GDM1 (cell line): ENCODE measurements around the gene OR2AG1.
"Not testable (repeated sequence)": the region's sequence is repeated elsewhere in the genome, so short reads cannot be mapped to it uniquely, and the experiment has no call there.

Source experiments
- DNase-seq: peaks from one replicate; lab custom pipeline; 2025; lab: John Stamatoyannopoulos, UW

Gene OR2AG1

DNA sequence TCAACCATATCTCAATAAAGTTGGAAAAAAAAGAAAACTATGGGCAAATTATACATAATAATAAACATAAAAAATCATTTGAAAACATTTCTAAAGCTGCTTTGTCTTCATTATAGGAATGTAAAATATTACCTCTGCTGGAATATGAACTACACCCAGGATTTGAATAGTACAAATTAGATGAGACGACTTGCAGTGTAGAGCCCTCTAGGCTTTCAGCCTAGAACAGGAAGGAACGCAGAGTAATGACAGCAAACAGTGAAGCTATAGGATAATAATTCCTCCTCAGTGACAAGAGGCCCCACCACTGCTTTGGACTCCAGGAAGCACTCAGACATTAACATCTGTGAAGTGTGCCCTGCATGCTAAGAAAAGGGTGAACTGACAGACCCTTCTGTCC lies 7.7 kb downstream of the OR2AG1 start:
- no peak for DNase-seq

DNA sequence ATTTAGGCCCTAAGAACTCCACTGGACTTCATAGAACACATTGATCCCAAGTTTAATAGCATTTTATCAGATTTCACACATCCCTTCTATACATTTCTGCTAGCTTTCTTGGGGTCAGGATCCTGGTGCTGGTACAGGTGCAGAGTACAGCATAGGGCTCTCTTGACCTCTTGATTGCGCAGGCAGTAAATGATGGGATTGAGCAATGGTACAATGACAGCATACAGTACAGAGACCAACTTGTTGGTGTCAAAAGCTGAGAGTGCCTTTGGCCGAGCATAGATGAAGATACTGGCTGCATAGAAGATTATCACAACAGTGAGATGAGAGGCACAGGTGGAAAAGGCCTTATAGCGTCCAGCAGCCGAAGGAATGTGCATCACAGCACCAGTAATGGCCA lies 11.8 kb downstream of the OR2AG1 start:
- DNase-seq: no peak

DNA sequence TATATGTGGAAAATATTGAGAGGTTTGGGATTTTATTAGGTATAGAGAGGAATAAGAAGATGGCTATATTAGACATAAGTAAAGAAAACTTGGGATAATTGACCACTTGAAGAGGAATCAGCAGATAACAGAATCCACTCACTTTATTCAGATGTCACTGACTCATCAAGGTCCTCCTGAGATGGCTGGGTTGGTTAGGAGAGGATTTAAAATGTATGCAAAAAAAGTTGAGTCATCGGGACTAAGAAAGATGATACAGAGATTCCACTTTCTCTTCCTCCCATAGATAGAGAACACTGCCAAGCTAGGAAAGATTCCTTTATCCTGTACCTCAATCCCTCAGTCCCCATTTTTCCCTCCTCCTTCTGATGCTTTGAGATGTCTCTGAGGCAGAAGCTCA lies 16.6 kb downstream of the OR2AG1 start, which contains the start of gene OR6A2:
OR6A2 (minus strand) TSS at position 288 of the 400 bp plus-strand sequence. CDS start 3,981 bp downstream, outside the sequence.
- DNase-seq: no peak

DNA sequence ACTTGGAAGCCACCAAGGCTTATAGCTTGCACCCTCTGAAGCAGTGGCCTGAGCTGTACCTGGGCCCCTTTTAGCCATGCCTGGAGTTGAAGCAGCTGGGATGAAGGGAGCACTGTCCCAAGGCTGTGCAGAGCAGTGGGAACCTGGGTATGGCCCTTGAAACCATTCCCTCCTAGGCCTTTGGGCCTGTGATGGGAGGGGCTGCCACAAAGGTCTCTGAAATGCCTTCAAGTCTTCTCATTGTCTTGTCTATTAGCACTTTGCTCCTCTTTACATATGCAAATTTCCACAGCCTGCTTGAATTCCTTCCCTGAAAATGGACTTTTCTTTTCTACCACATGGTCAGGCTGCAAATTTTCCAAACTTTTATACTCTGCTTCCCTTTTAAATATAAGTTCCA lies 18.3 kb downstream of the OR2AG1 start:
- DNase-seq: not testable (repeated sequence)

DNA sequence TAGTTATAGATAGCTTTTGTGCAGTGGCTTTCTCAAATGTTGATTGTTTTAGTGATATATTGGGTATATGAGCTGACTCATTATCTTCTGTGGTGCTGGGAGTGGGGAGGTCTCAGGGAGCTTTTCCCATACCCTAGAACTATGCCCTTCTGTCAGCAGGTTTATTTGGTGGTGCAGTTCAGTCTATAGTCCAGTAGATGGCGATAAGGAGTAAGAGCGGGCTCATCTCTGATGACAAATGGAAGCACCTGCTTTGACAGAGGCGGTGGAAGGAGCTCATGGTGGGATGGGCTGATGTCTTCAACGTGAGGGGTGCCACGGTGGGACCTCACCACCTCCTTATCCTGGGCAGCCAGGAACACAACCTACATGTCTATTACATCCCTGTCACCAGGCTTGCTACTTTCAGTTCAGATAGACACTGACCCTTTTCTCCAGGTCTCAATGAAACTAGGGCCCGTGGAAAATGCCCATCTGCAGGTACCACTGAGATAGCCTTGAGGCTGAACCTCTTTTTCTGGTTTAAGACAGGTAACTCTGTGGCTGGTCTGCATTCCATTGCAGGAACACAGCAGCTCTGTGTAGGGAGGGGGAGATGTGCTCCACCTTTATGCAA lies 29.7 kb downstream of the OR2AG1 start:
- no peak for DNase-seq

DNA sequence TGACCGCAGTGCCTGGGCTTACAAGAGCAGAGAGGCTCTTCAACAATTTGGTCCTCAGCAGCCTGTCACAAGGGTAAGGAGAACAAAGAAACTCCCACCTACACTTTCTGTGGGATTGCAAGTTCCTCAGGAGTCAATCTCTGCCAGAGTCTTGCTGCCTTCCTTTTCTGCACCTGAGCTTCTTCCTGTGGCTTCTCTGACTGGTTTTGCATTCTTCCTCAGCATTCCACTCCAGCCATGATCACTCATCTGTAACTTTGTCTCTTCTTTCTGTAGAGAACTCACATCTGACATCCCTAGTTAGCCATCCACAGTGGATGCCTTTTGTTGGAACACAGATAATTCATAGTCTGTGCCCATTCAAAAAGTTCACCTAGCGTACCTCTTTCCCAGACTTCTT lies 30.8 kb downstream of the OR2AG1 start:
- DNase-seq: no peak

DNA sequence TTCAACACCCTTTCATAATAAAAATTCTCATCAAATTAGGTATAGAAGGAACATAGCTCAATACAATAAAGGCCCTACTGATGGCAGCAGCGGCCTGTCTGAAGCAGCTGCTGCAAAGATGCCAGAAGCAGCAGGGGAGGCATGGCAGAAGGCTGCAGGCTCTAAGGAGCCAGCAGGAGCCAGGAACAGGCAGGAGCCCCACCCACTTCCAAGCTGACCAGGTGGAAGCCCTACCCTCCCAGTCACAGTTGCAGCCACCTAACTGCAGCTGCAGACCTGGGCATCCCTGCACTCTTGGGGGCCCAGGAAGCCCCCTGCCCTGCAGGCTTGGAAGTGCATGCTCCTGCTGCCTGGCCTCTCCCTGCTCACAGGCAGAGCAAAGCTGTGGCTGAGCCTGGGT lies 34.9 kb downstream of the OR2AG1 start:
- no peak for DNase-seq

DNA sequence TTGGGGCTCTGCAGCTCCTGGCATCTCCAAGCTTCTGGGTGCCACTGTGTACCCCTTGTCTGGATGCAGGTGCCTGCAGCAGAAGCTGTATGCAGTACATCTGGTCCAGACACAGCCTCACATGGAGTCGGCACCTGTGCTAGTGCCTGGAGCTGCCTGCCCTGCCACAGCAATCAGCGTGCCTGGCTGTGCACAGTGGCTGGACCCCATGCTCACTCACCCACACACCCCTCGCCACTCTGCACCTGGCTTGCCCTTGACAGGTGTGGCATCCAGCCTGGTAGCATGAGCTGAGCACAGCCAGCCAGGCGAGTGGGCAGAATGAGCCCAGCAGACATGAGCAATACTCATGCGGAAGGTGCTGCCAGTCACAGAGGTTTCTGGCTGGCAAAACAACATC lies 36.1 kb downstream of the OR2AG1 start:
- DNase-seq: no peak

DNA sequence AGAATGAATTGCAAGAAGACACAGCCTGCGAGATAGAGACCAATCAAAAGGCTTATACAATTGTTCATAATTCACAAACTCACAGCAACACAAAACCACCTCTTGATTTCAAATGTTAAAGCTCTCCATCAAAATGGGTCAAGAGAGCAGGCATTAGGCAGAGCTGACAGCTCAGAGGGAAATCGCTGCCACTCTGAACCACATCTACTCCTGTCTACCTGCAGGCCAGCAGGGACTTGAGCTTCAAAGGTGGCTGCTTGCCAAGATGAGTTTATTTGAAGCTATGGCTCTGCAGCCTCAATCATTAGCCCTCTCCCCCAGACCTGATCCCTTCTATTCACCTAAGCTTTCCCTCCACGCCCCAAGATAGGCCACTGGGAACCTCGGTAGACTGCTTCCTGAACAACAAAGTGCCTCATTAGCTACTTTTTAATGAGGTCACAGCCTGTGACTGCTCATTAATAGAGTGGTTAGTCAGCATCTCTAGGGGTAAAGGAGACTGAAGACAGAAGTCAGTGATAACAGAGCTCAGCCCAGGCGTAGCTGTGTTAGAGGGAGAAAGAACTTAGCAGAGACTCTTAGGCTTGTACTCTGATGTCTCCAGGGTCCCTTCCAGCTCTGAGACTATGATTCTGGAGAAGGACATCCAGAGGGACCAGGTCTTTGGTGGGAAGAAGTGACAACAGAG lies 41.5 kb downstream of the OR2AG1 start:
- DNase-seq: no peak

DNA sequence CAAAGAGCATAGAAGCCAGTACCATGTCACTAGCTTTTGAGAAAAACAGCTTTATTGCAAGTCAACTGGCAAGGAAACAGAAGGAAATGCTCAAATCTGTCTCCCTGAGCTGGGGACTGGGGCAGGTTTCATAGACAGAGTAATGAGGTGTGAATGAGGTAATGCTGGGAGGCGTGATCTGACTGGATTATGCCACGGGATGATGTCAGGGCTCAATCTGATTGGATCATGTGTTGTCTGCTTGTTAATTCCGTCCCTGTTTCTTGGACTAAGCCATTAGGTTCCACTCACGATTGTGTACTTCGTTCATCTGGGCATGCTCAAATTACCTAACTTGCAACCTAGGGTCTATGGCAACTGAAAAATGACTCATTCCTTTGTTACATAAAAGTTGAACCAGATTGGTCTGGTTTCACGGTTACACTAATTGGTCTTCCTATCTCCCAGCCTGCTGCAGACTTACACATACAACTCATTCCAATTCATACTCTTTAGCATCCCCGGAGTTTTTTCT lies 42.5 kb downstream of the OR2AG1 start:
- no peak for DNase-seq

DNA sequence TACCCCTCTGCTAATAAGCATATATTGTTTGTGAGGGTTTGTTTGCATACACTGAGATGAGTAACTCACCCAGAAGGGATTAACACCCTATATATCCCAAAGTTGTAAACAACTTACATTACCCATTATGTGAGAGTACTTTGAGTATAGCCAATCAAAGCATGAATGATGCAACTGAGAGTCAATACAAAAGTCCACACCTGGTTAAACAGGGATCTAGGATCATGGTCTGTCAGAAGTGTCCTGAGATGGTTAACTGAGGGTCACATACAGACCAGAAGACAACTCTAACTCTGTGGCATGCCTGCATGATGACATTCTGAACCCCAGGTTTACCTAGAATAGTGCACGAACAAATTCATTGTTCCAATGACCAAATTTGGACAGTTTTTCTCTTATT lies 45.3 kb downstream of the OR2AG1 start:
- DNase-seq: no peak

DNA sequence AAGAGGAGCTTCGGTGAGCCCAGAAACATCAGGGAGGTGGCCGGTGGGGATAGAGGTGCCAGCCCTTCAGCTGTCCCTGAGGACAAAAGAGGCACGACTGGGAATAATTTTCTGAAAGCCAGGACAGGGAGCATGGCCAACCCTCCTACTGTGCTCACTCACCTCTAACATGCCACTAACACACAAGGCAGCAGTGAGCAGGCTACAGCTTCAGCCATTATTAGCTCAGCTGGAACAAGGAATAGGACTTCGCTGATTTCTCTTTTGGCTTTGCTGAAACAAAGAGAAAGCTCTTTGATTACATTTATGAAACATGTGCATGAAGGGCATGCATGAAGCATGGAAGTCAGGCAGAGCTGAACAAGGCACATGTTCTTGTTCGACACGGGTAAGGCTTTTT lies 50.5 kb downstream of the OR2AG1 start:
- no peak for DNase-seq

DNA sequence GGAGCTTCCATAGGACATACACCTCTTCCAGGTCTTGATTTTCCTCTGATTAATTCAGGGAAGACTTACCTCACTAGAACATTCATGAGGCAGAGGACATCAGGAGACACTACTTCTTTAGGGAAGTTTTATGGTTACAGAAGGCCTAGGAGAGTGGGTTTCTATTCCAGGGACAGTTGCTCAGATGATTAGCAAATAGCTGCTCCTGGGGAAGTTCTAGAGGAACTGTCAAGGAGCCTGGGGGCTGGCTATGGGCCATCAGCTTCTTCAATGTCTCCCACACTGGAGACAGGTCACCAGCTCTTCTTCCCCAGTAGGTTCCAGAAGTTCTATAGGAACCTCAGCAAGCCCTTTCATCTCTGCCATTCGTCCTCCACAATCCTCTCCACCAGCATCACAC lies 51.2 kb downstream of the OR2AG1 start:
- no peak for DNase-seq
